ENCODE data around the gene DUSP12.

DNA sequence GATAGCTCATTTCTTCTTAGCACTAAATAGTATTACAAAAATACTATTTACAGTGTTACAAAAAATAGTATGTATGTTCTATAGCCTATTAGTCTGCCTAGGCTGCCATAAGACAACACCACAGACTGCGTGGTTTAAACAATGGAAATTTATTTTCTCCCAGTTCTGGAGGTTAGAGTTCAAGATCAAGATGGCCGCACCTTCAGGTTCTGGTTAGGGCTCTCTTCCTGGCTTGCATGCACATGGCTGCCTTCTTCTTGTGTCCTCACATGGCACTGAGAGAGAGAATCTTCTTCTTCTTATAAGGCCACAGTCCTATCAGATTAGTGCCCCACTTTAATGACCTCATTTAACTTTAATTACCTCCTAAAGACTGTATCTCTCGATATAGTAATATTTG, 20.7 kb downstream of the DUSP12 start:
- TF ChIP-seq EZH2 (IDR thresholded peaks at IDR 0.05; ENCODE audit: insufficient read depth, poor library complexity, severe bottlenecking) (no peak), EZH2phosphoT487 (IDR thresholded peaks at IDR 0.05; ENCODE audit: insufficient read depth, low read depth) (no peak)
